Brain microvascular endothelial cell (primary cell): ENCODE measurements around the gene ISLR.

Experiments used
- DNase-seq: peaks from one replicate; pipeline ENCODE4 v3.0.0-alpha.2; 2020
- H3K27ac ChIP-seq: fragments of 250-450 bp; sonication (Bioruptor Pico); 2 replicates; pipeline ENCODE4 v1.5.1; 2020; ENCODE audit warnings: mild to moderate bottlenecking, moderate library complexity
- H3K27me3 ChIP-seq: fragments of 250-450 bp; sonication (Bioruptor Pico); replicated peaks from 2 replicates; pipeline ENCODE4 v1.5.1; 2020; ENCODE audit warnings: mild to moderate bottlenecking
- H3K36me3 ChIP-seq: fragments of 250-450 bp; sonication (Bioruptor Pico); replicated peaks from 2 replicates; pipeline ENCODE4 v1.5.1; 2020; ENCODE audit warnings: mild to moderate bottlenecking
- H3K4me3 ChIP-seq: 2 replicates; pipeline ENCODE4 v1.5.1; 2011; ENCODE audit warnings: low read depth, mild to moderate bottlenecking, control low read depth, low read length, moderate library complexity
- in situ Hi-C: cut with HindIII; loops from 2 replicates; pipeline ENCODE4 v1.10.0; 2017; ENCODE audit warnings: low sequenced_read_pairs, low pct_ligation_motif_present
- TF ChIP-seq, protein P1 (sequence below): IDR thresholded peaks from 2 replicates; pipeline ENCODE4 v1.5.1; 2011; ENCODE audit warnings: low read depth, mild to moderate bottlenecking, moderate library complexity, low read length, control low read depth, inconsistent platforms; ENCODE audit errors: missing control alignments

Gene ISLR

DNA sequence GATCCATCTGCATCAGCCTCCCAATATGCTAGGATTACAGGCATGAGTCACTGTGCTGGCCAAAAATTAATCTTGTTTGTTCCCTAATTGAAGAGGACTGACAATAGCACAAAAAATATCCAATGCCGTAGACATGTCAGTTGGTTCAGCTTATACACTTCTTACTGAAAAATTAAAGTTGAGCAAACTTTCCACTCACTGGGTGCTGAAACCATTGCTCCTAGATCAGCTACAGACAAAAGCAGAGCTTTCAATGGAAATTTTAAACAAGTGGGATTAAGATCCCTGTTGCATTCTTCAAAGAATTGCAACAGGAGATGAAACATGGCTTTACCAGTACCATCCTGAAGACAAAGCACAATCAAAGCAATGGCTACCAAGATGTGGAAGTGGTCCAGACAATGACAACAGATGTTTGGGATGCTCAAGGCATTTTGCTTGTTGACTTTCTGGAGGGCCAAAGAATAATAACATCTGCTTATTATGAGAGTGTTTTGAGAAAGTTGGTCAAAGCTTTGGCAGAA, 27.2 kb upstream of the ISLR start:
- in situ Hi-C loops, result no loop called here
- TF ChIP-seq, protein P1, sequence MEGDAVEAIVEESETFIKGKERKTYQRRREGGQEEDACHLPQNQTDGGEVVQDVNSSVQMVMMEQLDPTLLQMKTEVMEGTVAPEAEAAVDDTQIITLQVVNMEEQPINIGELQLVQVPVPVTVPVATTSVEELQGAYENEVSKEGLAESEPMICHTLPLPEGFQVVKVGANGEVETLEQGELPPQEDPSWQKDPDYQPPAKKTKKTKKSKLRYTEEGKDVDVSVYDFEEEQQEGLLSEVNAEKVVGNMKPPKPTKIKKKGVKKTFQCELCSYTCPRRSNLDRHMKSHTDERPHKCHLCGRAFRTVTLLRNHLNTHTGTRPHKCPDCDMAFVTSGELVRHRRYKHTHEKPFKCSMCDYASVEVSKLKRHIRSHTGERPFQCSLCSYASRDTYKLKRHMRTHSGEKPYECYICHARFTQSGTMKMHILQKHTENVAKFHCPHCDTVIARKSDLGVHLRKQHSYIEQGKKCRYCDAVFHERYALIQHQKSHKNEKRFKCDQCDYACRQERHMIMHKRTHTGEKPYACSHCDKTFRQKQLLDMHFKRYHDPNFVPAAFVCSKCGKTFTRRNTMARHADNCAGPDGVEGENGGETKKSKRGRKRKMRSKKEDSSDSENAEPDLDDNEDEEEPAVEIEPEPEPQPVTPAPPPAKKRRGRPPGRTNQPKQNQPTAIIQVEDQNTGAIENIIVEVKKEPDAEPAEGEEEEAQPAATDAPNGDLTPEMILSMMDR, result no peak
- H3K27me3 ChIP-seq, result peaks cover 2% of the 10 kb centered on the region
- H3K4me3 ChIP-seq, result no peak overlapping the region
- H3K27ac ChIP-seq, result no peak overlapping the region
- no peaks in the 10 kb centered on the region for H3K36me3 ChIP-seq
- DNase-seq, result no peak

DNA sequence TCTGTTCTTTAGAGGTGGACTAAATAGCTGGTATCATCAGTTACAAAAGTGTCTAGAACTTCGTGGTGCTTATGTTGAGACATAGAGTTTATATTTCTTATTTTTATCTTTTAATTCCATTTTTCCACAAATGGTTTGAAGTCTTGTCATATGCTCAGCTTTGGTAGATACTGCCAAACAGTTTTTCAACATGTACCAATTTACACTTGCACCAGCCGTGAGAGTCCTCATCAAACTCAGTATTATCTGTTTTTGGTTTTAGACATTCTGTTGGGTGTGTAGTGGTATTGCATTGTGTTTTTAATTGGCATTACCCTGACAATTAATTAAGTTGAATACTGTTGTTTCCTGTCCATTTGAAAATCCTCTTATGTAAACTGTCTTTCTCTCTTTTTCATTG, 26.5 kb upstream of the ISLR start:
- in situ Hi-C loops, result no loop called here
- no peaks in the 10 kb centered on the region for H3K36me3 ChIP-seq
- TF ChIP-seq, protein P1, result no peak
- no peak overlapping the region for H3K4me3 ChIP-seq
- H3K27ac ChIP-seq, result no peak overlapping the region
- no peak for DNase-seq
- peaks cover 2% of the 10 kb centered on the region for H3K27me3 ChIP-seq

DNA sequence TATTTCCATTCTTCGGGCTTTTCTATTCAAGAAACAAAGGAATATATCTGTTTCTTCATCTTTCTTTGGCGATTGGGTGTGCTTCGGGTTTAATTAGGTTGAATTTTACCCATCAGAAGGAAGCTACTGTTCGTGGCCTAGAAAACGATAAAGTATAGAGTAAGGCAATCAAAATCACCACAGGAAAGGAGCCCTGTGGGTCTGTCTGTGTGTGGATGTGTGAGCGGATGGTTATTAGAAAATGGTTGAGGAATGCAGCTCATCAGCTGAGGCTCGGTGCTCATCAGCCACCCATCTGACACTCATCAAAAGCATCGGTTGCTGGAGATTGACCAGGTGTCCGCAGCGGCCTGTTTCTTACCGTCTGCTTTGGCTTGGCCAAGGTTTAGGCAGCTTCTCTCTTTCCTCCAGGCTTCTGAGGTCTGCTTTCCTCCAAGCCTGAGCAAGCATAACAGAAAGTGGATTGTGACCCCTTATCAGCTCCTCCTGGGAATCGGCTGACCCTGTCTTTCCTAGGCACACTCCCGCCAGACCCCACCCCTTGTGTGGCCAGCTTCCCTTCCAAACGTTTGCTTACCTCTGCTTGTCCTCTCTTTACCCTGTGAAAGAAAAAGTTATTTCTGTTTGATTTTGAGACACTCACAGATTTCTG, 17.6 kb upstream of the ISLR start:
- in situ Hi-C loops, result no loop called here
- H3K27ac ChIP-seq, result no peak overlapping the region
- no peak for DNase-seq
- TF ChIP-seq, protein P1, result no peak
- H3K4me3 ChIP-seq, result no peak overlapping the region
- H3K36me3 ChIP-seq, result no peaks in the 10 kb centered on the region
- H3K27me3 ChIP-seq, result no peaks in the 10 kb centered on the region

DNA sequence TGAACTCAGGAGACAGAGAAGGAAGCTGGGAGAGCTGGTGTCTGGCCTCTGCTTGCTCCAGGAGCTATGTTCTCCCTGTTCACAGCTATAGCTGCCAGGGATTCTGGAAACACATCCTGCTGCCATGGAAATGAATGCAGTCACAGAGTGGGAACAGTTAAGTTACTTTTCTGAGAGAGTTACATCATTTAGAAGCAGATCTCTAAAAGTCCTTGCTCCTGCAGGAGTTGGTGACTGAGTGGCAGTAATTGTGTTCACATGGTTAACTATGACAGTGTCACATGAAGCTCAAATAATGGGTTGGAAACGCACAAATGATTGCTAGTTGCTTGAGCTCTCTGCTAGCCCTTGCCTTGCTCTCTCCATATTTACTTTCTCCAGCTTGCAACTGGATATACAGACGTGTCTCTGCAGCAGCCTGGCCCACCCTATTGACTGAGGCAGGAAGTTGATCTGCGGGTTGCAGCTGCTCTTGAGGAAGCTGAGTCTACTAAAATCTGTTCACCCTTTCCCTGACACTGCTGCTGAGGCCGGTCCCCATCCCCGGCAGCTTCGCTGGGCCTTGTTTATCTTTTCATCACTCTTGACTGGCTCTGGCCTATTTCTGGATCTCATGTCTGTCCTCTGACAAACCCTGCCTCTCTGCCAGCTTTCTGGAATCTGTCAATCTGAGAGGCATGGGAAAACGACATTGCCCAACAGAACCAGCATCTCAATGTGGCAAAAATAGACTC, 16.7 kb upstream of the ISLR start:
- no peak for DNase-seq
- TF ChIP-seq, protein P1, result no peak
- no peak overlapping the region for H3K27ac ChIP-seq
- in situ Hi-C loops, result no loop called here
- no peaks in the 10 kb centered on the region for H3K27me3 ChIP-seq
- H3K36me3 ChIP-seq, result no peaks in the 10 kb centered on the region
- H3K4me3 ChIP-seq, result no peak overlapping the region

DNA sequence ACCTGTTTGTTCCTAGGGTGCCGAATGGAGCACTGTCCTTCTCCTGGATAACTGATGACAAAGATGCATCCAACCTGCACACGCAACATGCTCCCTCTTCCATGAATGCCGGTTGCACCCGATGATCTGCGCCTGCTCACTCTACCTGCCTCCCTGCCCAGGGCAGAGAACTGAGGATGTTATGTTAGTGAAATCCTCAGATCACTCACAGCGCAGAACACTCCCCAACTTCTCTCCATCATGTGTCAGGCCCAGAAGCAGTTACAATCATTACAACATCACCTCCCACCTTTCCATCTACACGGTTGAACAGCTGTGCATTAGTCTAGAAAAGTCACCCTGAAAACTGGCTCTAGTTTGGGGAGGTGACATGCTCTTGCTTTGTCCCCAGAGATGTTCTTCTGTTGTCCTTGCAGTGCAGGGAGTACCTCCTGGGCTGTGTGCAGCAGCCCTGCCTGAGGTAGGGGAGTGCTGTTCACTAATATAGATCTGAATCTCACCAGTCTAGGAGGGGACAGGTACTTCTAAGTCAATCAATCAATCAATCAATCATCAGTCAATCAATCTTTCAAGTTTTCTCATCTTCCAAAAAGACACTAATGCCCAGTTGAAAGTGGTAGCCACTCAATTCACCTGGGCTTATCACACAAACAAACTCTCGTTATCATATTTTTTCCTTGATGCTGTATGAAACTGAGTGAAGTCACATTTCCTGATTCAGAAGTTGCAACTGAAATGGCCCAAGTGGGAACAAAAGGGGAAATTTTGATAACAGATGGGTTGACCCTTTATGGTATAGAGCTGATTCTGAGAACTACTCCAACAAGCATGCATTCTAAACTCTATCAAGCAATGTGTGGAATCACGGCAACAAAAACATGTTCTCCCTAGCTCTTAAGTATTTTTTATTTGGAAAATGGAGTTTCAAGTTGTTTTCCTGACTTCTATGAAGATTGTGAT, 15.4 kb upstream of the ISLR start:
- Histone ChIP-seq H3K4me3 (no peak overlapping the region), H3K27ac (no peak overlapping the region), H3K36me3 (no peaks in the 10 kb centered on the region), H3K27me3 (no peaks in the 10 kb centered on the region)
- in situ Hi-C loops, result no loop called here
- DNase-seq, result no peak
- TF ChIP-seq, protein P1, result no peak
